NCI-H82 (cell line): ENCODE data around the gene WNK2.
"Not testable (repeated sequence)": the region's sequence is repeated elsewhere in the genome, so short reads cannot be mapped to it uniquely, and the experiment has no call there.

ENCODE experiments used
- DNase-seq: peaks from one replicate; lab custom pipeline; 2025; lab: John Stamatoyannopoulos, UW

Gene WNK2

DNA sequence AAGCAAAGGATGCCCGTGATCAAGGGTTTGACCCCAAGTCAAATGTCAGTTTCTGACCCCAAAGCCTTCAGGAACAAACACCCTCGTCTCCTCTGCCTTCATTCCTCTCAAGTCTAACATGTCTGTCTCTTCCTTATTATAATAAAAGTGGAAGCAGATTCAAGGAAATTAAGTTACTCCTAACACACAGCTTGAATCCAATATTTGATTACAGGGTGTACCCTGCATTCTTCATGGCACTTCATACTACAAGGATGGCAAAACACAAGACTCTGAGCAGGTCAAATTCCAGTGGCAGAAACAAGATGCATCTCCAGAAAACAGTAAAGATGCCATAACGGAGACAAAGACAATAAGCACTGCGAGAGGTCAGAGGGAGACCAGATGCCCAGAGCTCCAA, 148.4 kb downstream of the WNK2 start:
- no peak for DNase-seq

DNA sequence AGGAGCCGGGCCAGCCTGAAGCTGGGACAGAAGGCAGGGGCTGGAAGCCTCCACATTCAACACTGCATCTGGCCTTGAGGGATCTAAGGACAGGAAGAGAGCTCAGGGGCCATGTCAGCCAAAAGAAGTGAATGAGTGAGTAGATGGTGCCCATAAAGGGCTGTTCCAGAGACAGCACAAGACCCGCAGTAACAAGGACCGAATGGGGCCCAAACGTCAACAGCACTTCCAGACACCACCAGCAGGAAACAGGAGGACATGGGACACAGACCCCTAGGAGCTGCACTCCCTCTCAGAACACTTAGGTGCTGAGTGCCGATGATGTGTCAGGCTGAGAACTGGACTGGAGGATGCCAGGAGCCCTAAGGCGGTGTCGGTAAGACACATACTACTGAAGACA, 152.8 kb downstream of the WNK2 start:
- no peak for DNase-seq

DNA sequence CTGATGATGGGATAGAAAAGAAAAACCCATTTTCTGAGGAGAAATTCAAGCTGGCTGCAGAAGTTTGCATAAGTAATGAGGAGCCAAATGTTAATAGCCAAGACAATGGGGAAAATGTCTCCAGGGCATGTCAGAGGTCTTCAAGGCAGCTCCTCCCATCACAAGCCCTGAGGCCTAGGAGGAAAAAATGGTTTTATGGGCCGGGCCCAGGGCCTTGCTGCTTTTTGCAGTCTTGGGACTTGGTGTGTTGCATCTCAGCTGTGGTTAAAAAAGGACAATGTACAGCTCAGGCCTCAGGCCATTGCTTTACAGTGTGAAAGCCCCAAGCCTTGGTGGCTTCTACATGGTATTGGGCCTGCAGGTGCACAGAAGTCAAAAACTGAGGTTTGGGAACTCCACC, 154.3 kb downstream of the WNK2 start:
- DNase-seq: not testable (repeated sequence)

DNA sequence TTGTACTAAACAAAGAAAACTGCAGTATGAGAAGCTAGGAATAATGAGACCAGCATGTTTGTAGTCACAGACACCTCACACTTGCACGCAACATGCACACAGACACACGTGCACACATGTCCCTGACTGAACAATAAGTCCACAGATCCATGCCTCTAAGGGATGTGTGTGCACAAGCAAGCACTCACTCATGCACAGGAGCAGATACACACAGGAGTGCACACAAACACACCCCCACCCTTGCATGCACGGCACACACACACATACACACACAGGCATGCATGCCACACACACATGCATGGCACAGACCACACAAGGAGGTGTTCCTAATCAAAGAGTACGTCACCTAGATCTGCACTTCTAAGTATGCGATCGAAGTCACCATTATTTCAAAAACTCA, 156.2 kb downstream of the WNK2 start:
- no peak for DNase-seq

DNA sequence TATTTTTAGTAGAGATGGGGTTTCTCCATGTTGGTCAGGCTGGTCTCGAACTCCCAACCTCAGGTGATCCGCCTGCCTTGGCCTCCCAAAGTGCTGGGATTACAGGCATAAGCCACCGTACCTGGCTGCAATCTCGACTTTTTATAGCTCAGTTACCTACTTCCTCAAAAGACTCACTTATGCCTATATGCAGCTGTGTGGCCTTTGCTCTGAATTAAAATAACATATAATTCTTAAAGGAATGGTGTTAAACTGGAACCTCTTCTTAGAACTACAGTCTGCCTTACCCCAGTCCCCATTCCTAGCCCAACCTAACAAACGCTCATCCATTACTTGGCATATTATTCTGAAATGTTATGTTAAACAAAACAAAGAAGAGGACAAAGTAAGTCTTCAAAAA, 157.9 kb downstream of the WNK2 start:
- DNase-seq: not testable (repeated sequence)

DNA sequence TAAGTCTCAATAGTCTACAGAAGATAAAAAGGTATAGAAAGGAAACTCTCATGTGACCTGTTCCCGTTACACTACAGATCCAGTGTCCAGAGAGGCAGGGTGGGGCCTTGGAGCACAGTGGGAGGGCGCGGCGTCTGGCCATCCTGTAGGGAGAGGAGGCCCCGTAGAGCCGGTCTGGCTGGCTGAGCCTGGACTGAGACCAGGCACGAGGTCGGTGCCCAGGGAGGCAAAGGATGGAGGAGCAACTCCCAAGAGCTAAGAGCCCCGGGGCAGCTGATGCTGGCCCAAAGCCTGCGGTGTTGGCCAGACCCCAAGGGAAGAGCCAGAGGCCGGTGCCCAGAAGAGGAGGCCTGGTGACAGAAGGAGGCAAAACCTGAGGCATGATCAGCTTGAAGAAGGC, 158.5 kb downstream of the WNK2 start:
- not testable (repeated sequence) for DNase-seq

DNA sequence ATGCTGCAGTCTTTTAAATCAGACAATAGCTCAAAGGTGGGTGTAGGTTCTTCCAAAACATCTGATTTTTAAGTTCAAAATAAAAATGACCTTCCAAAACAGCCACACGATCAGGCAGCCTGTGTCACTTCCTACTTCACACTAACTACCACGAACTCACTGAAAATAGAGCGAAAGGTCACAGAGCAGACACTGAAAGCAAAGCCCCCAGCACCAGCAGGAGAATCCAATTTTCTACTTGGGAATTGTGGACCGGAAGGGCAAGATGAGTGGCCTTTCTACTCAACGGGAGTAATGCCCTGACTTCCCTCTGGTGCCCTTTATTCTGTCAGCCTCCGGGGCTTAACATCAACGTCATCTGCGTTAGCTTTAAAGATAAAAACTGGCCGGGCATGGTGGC, 159.7 kb downstream of the WNK2 start:
- peak; percentile 36 for DNase-seq

DNA sequence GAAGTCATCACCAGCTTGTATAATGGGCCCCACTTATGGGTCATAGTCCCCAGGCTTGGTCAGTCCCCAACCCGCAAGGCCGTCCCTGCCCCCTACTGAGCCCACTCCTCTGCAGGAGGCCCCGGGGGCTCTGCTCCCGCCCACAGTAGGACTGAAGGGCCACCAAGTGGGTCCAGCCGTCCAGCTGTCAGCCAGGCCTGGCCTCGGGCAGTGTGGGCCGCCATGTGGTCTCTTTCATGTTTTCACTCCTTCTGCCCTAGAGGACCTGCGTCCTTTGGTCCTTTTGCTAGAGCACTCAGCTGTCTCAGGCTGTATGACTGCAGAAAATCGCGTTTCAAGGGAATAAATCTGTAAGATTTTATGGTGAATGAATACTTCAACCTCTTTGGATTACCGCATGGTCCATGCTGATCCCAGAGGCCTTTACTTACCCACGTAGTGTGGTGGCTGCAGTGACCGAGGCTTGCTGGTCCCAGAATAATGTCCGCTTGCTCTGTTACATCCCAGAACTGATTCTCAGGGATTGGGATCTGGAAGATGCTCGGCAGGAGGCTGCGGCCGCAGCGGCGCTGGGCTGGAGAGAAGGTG, 161.8 kb downstream of the WNK2 start:
- DNase-seq: no peak

DNA sequence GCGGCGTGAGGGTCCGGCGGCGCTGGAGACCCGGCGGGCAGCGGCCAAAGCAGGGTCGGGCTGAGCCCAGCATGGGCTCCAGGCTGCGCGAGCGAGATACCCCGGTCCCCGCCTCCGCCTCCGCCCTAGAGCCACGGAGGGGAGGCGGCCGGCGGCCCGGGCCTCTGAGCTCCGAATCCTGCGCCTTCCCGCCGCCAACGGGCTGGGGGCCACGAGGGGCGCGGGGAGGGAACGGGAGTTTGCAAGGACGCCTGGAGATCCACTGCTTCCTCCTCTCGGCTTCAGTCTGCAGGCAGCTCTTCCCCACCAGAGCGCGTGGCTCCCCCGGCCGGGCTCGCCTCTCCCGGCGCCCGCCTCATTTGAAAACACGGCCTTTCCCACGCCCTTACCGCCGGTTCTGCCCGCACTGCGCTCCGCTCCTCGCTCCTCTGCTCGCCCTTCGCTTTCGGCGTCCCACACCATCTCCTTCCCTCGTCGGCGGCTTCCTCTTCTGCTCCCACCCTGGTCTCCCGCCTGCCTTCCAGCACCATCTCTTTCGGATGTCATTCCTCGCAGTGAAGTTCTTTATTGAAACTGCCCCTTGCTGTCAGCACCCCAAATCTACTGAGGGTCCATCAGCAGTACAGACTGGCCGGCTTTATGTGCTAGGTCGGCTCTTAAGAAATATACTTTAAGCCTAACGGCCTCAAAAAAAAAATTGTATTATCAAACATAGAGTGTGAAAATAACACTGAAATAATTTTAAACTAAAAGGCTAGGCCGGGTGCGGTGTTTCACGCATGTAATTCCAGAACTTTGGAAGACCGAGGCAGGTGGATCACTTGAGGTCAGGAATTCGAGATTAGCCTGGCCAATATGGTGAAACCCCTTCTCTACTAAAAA, 162.5 kb downstream of the WNK2 start:
- DNase-seq: no peak

DNA sequence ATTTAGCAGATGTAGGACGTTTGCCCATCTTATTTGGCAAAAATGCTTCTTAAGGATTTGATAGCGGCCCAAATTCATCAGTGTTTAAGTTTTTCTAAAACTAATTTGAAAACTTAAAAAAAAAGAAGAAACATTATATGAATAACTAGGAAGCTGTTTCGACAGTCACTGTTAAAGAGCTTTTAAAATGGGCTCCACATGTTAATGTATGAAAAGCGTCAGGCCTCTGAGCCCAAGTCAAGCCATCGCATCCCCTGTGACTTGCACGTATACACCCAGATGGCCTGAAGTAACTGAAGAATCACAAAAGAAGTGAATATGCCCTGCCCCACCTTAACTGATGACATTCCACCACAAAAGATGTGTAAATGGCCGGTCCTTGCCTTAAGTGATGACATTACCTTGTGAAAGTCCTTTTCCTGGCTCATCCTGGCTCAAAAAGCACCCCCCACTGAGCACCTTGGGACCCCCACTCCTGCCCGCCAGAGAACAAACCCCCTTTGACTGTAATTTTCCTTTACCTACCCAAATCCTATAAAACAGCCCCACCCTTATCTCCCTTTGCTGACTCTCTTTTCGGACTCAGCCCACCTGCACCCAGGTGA, 163.5 kb downstream of the WNK2 start:
- not testable (repeated sequence) for DNase-seq

DNA sequence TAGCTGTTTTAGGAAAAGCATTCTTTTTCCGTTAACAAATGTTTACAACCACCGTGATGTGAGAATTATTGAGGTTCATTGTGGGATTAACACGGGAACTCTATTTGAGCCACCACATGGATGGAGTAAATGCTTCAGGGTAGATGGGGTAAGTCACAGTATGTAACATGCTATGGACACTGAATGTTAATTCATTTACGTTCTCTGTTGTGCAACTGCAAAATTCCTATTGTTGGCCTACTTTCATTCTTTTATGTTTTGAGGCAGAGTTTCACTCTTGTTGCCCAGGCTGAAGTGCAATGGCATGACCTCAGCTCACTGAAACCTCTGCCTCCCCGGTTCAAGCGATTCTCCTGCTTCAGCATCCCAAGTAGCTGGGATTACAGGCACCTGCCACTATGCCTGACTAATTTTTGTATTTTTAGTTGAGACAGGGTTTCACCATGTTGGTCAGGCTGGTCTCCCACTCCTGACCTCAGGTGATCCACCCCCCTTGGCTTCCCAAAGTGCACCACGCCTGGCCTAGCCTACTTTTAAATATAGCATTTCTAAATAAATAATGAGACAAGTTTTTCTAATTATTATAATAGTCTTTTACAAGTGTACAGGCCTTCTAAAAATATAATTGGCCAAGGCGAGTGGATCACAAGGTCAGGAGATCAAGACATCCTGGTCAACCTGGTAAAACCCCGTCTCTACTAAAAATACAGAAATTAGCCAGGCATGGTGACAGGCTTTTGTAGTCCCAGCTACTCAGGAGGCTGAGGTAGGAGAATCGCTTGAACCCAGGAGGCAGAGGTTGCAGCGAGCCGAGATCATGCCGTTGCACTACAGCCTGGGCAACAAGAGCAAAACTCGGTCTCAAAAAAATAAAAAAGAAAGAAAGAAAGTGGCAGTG, 169.7 kb downstream of the WNK2 start:
- not testable (repeated sequence) for DNase-seq

DNA sequence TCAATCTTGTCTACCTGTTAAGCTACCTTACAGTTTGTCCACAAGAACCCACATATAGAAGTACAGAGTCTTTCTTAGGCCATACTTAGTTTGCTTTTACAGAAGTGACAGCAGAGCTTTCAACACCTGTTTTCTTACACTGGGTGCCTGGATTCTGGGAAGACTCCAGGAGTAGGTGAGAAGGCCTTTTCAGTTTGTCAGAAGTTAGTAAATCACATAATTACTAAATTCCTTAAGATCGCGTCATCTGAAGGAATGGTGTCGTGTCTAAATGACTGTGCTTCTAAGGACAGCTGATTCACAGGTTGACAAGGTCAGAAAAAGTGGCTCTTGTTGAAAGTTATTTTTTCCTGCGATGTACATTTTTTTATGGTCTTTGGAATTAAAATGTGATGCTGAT, 170.5 kb downstream of the WNK2 start:
- DNase-seq: no peak

DNA sequence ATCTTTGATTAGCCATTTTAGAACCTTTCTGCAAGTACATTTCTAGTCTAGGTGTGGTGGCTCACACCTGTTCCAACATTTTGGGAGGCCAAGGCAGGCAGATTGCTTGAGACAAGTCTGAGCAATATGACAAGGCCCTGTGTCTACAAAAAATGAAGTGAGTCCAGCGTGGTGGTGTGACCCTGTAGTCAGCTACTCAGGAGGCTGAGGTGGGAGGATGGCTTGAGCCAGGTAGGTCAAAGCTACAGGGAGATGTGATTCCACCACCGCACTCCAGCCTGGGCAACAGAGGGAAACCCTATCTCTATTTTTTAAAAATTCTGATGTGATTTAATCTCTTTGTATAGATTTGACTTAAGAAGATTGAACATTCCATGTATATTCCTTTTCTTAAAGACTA, 171.9 kb downstream of the WNK2 start:
- no peak for DNase-seq

DNA sequence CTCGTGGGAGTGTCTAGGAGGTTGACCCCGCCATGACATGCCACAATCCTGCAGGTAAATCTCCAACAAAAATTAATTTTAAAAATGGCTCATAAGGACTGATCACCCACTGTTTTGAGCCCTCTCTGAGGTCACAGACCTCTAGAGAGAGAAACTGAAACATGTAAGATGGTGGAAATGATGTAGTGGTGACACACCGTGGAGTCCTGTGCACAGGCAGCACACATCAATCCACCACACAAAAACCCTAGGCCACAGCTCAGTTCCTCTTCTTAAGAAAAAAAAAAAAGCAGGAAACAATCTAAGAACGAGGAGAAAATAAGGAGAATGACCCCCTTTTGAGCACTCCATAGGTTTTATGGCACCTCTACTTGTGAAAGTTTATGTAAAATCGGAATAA, 173.7 kb downstream of the WNK2 start:
- no peak for DNase-seq

DNA sequence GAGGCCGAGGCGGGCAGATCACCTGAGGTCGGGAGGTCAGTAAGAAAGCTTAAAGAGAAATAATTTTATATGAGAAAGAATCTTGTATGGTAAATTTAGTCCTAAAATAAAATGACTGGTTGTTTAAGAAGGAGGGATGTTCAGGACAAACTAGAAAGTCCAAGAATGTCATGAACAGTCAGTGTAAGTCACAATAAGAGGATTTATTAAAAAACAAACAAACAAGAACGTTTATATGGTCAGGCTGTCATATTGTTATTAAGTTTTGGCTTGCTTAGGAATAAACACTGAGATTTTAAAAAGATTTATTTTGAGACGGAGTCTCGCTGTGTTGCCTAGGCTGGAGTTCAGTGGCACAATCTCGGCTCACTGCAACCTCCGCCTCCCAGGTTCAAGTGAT, 176.0 kb downstream of the WNK2 start:
- not testable (repeated sequence) for DNase-seq

DNA sequence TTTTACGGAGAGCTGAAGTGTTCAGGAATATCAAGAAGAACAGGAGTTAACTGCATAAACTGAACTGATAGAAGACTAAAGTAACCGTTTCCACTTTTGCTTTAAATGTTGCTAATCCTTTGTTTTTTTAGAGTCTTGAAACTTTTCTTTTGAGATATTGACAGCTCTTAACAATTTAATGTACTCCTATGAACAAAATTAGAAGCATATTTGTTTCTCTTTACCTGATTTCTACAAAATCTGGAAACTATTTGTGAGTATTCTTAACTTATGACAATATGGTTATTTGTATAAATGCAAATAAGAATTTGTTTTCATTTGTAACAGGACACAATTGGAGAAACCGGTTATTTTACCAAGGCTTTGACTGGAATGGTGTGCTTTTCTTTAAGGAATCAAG, 178.1 kb downstream of the WNK2 start:
- DNase-seq: no peak

DNA sequence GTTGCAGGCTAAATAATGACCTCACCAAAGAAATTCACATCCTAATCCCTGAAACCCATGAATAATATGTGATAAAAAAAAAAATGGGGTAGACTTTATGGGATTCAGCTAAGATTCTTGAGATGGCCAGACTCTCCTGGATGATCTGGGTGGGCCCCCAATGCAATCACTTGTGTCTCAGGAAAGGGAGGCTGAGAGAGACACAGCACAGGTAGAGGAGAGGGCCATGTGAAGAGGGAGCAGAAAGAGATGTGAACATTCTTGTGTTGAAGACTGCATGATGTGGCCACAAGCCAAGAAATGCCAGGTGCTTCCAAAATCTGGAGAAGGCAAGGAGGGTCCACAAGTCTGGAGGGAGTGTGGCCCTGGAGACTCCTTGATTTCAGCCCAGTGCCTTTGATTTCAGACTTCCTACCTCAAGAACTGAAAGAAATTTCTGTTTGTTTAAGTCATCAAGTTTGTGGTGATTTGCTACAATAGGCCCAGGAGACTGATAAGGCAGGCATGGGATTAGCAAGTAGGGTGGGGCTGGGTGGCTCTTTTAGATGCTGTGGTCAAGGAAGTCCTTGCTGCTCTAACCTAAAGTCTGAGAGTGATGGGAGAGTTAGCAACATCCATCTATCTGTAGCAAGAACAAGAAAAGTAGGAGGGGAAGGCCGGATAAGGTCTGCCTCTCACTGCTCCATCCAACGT, 180.9 kb downstream of the WNK2 start:
- DNase-seq: no peak

DNA sequence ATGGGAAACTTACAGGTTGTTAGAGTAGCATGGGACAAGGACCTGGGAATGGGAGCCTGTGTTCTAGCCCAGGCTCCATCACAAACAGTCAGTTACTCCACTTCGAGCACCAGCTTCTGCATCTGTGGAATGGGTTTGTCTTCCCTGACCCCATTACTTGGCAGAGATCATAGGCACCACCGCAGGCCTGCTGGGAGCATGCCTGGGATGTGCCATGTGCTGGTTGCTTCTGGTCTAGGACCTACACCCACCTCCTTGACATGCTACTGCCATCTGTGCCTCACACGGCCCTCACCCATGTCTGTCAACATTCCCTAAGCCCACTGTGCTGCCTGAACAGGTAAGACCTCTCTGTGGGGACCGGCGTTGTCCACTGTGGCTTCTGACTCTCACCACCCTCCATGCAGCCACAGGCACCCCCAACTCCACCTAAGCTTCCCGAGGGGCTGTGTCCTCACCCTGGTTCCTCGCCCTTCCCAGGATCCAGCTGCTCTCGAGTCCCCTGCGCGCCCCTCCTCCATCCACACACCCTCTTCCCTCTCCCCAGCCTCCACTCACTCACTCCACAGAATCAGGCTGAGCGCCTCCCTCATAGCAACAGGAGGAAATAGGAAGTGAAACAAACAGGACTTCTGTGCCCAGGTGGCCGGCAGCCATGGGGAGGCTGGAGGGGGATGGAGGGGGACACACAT, 181.6 kb downstream of the WNK2 start:
- DNase-seq: no peak

DNA sequence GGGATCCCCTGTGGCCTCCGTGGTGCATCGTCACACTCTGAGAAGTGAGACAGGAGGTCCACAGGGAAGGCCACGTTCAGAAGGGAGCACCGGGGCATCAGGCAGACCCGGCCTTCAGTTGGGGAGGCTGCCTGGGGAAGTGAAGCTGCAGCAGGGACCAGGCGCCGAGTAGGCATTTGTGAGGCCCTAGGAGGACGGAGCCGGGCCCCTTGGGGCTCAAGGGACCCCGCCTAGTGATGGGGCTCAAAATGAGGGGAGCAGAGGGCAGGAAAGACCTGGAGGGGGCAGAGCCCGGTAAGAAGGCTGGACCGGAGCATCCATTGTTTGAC, 182.1 kb downstream of the WNK2 start:
- no peak for DNase-seq

DNA sequence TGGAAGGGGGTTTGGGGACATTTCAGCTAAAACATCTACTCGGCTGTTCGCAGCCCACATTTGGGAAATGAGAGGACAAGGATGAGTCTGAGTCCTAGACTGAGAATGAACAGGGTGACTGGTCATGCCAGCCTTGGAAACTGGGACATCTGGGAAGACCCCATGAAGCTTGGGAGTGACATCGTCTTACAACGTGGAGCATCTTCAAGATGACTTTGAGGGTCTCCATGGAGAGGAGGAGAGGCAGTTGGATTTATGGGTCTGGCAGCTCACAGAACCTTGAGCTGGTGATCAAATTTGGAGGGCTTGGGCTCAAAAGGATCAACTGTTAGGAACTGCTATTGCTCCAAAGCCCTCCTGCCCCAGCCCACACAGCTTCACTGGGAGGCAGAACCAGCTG, 182.5 kb downstream of the WNK2 start:
- DNase-seq: not testable (repeated sequence)

DNA sequence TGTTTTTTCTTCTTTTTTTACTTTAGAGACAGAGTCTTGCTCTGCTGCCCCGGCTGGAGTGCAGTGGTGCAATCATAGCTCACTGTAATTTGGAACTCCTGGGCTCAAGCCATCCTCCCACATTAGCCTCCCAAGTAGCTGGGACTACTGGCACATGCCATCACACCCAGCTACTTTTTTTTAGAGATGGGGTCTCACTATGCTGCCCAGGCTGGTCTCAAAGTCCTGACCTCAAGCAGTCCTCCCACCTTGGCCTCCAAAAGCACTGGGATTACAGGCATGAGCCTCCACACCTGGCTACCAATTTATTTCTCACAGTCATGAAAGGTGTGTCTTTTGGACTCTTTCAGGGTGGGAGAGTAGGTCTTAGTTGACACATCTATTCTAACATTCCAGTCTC, 184.5 kb downstream of the WNK2 start:
- DNase-seq: no peak
